SK-N-SH treated with all-trans-retinoic acid at 6 μM for 48 hours (cell line): ENCODE results near the gene DCTN2.
"Not testable (repeated sequence)": the region's sequence is repeated elsewhere in the genome, so short reads cannot be mapped to it uniquely, and the experiment has no call there.

Experiments used
- ATAC-seq: fragments of 200-7000 bp; cut with Tn5 transposase; 3 replicates; pipeline ENCODE4 v1.9.1; 2020; ENCODE audit warnings: mild to moderate bottlenecking, moderate library complexity
- ARNTL ChIP-seq: fragments of 450-650 bp; formaldehyde crosslinking; IDR thresholded peaks from 2 replicates; pipeline ENCODE4 v1.5.0; 2020; ENCODE audit warnings: low read depth, mild to moderate bottlenecking, moderate library complexity, borderline replicate concordance
- BACH2 ChIP-seq: fragments of 250-450 bp; sonication (Bioruptor Pico); IDR thresholded peaks from 2 replicates; pipeline ENCODE4 v1.9.0; 2021; ENCODE audit warnings: mild to moderate bottlenecking, borderline replicate concordance
- CREB5 ChIP-seq: fragments of 250-450 bp; sonication (Bioruptor Pico); IDR thresholded peaks from 2 replicates; pipeline ENCODE4 v1.5.1; 2020; ENCODE audit warnings: low read depth, mild to moderate bottlenecking, moderate library complexity
- CSDC2 ChIP-seq: fragments of 250-450 bp; sonication (Bioruptor Pico); IDR thresholded peaks from 2 replicates; pipeline ENCODE4 v1.5.0; 2020; ENCODE audit warnings: mild to moderate bottlenecking, moderate library complexity
- CSRNP3 ChIP-seq: fragments of 250-450 bp; sonication (Bioruptor Pico); IDR thresholded peaks from 2 replicates; pipeline ENCODE4 v1.5.1; 2021; ENCODE audit warnings: mild to moderate bottlenecking, moderate library complexity
- GLIS3 ChIP-seq: fragments of 250-450 bp; sonication (Bioruptor Pico); IDR thresholded peaks from 2 replicates; pipeline ENCODE4 v1.5.0; 2020; ENCODE audit warnings: mild to moderate bottlenecking, moderate library complexity
- ISL1 ChIP-seq: fragments of 250-450 bp; sonication (Bioruptor Pico); IDR thresholded peaks from 2 replicates; pipeline ENCODE4 v2.1.2; 2022; ENCODE audit warnings: mild to moderate bottlenecking, moderate library complexity
- OSR1 ChIP-seq: fragments of 250-450 bp; sonication (Bioruptor Pico); IDR thresholded peaks from 2 replicates; pipeline ENCODE4 v1.8.0; 2022; ENCODE audit warnings: moderate library complexity, mild to moderate bottlenecking, inconsistent platforms
- PATZ1 ChIP-seq: fragments of 250-450 bp; sonication (Bioruptor Pico); IDR thresholded peaks from 2 replicates; pipeline ENCODE4 v1.8.0; 2020; ENCODE audit warnings: mild to moderate bottlenecking, moderate library complexity, borderline replicate concordance
- POU6F1 ChIP-seq: fragments of 250-450 bp; sonication (Bioruptor Pico); IDR thresholded peaks from 2 replicates; pipeline ENCODE4 v1.8.0; 2021; ENCODE audit warnings: low read depth, mild to moderate bottlenecking, moderate library complexity, borderline replicate concordance
- RARB ChIP-seq: fragments of 250-450 bp; sonication (Bioruptor Pico); IDR thresholded peaks from 2 replicates; pipeline ENCODE4 v1.8.0; 2021; ENCODE audit warnings: mild to moderate bottlenecking, moderate library complexity
- SNAI2 ChIP-seq: fragments of 250-450 bp; sonication (Bioruptor Pico); IDR thresholded peaks from 2 replicates; pipeline ENCODE4 v1.5.0; 2020; ENCODE audit warnings: mild to moderate bottlenecking, moderate library complexity
- TCF4 ChIP-seq: fragments of 250-450 bp; sonication (Bioruptor Pico); IDR thresholded peaks from 2 replicates; pipeline ENCODE4 v1.8.0; 2021; ENCODE audit warnings: mild to moderate bottlenecking, moderate library complexity, borderline replicate concordance
- TOX ChIP-seq: fragments of 250-450 bp; sonication (Bioruptor Pico); IDR thresholded peaks from 2 replicates; pipeline ENCODE4 v1.8.0; 2021; ENCODE audit warnings: mild to moderate bottlenecking, moderate library complexity, borderline replicate concordance
- TSHZ2 ChIP-seq: fragments of 250-450 bp; sonication (Bioruptor Pico); IDR thresholded peaks from 2 replicates; pipeline ENCODE4 v1.5.0; 2020; ENCODE audit warnings: mild to moderate bottlenecking, moderate library complexity
- ZC3H10 ChIP-seq: fragments of 250-450 bp; sonication (Bioruptor Pico); IDR thresholded peaks from 2 replicates; pipeline ENCODE4 v1.5.1; 2021; ENCODE audit warnings: mild to moderate bottlenecking, moderate library complexity
- ZFP3 ChIP-seq: fragments of 250-450 bp; sonication (Bioruptor Pico); IDR thresholded peaks from 2 replicates; pipeline ENCODE4 v1.5.0; 2020; ENCODE audit warnings: mild to moderate bottlenecking, moderate library complexity
- ZFP30 ChIP-seq: fragments of 450-650 bp; formaldehyde crosslinking; IDR thresholded peaks from 2 replicates; pipeline ENCODE4 v1.5.0; 2022; ENCODE audit warnings: mild to moderate bottlenecking, moderate library complexity
- ZNF565 ChIP-seq: fragments of 450-650 bp; formaldehyde crosslinking; conservative IDR thresholded peaks from 2 replicates; pipeline ENCODE4 v1.5.0; 2020; ENCODE audit warnings: low read depth, mild to moderate bottlenecking, moderate library complexity
- ZNF70 ChIP-seq: fragments of 450-650 bp; formaldehyde crosslinking; IDR thresholded peaks from 2 replicates; pipeline ENCODE4 v1.5.0; 2020; ENCODE audit warnings: mild to moderate bottlenecking, moderate library complexity
- ZNF8 ChIP-seq: fragments of 450-650 bp; formaldehyde crosslinking; IDR thresholded peaks from 2 replicates; pipeline ENCODE4 v1.5.0; 2020; ENCODE audit warnings: mild to moderate bottlenecking, moderate library complexity

Gene DCTN2

GRCh38 chr12:57496822-57497221, 50.2 kb downstream of the DCTN2 start:
- TF ChIP-seq PATZ1 (no peak), CSRNP3 (CRISPR knock-in tag) (no peak), ZFP3 (CRISPR knock-in tag) (no peak), ZNF70 (CRISPR knock-in tag) (no peak), ZC3H10 (CRISPR knock-in tag) (no peak), ISL1 (CRISPR knock-in tag) (no peak), RARB (CRISPR knock-in tag) (no peak), CSDC2 (CRISPR knock-in tag) (no peak), TSHZ2 (CRISPR knock-in tag) (no peak), TCF4 (CRISPR knock-in tag) (no peak), BACH2 (no peak), ZNF8 (CRISPR knock-in tag) (no peak), ZFP30 (CRISPR knock-in tag) (no peak), CREB5 (CRISPR knock-in tag) (no peak), ZNF565 (no peak), GLIS3 (CRISPR knock-in tag) (no peak), TOX (CRISPR knock-in tag) (no peak), SNAI2 (CRISPR knock-in tag) (no peak), OSR1 (no peak), POU6F1 (CRISPR knock-in tag) (no peak)
- TF ChIP-seq, all 23 proteins: peak for 0
- ATAC-seq, result no peak

DNA sequence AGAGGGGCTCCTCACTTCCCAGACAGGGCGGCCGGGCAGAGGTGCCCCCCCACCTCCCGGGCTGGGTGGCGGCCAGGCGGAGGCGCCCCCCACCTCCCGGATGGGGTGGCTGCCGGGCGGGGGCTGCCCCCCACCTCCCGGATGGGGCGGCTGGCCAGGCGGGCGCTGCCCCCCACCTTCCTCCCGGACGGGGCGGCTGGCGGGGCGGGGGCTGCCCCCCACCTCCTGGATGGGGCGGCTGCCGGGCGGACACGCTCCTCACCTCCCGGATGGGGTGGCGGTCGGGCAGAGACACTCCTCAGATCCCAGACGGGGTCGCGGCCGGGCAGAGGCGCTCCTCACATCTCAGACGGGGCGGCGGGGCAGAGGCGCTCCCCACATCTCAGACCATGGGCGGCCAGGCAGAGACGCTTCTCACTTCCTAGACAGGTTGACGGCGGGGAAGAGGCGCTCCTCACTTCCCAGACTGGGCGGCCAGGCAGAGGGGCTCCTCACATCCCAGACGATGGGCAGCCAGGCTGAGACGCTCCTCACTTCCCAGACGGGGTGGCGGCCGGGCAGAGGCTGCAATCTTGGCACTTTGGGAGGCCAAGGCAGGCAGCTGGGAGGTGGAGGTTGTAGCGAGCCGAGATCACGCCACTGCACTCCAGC, 51.8 kb downstream of the DCTN2 start:
- ATAC-seq, result not testable (repeated sequence)

- TF ChIP-seq ZNF70 (CRISPR knock-in tag) (no peak), PATZ1 (no peak), ZC3H10 (CRISPR knock-in tag) (no peak), CREB5 (CRISPR knock-in tag) (no peak), ARNTL (no peak), OSR1 (no peak), ZNF565 (no peak)
- no peak for ATAC-seq
These were observed 55.4 kb downstream of the DCTN2 start for GRCh38 chr12:57491393-57492280.
